Measurements from ENCODE around the gene RALA.

DNA sequence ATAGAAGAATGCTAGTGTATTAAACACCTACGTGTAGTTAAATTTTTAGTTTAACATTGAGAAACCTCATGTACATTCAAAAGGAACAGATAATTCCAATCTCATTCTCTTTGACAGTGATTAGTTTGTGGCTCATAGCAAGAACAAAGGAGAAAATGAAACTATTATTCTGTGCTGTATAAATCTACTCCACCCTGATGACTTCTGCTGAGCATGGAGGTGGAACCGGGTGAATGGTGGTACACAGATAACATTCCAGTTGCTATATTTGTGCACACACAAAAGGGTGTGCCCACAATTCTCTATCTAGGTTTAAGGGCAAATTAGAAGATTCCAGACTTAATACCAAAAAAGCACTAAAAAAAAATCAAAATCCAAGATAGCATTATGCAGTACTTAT is 17.0 kb upstream of the RALA start:
- no peak for TF ChIP-seq POLR2AphosphoS5 (IDR thresholded peaks at IDR 0.05; ENCODE audit: low read depth, low read length)
- TF ChIP-seq POLR2A (IDR thresholded peaks at IDR 0.05; ENCODE audit: low read depth, low read length) = no peak
- no peak for TF ChIP-seq TAF1 (IDR thresholded peaks at IDR 0.05; ENCODE audit: low read depth, low read length)
- no peak for TF ChIP-seq SPI1 (IDR thresholded peaks at IDR 0.05; ENCODE audit: low read depth, low read length)
